Endothelial cell of umbilical vein (primary cell): Measurements from ENCODE around the gene BCS1L. TPM values are rescaled to one million over a fixed set of nuclear protein-coding genes. Genes with fewer than 3 reads are reported as not detected.
A peak's percentile ranks its signal among the peaks of the same experiment; 100 is the strongest.

Experiments
- BruUV-seq: library from RNA; stranded (reverse); fragments of 400-500 nt; replicated peaks from 2 replicates; lab custom pipeline; 2021; lab: Mats Ljungman, UMichigan
- CTCF ChIA-PET: fragments of 300-600, 350-600 bp; sonication (Branson Sonifier 250); formaldehyde crosslinking; loops from one replicate; lab custom pipeline; 2021; ENCODE audit warnings: antibody characterized with exemption, inconsistent platforms; lab: Charles Lee
- POLR2A ChIA-PET: fragments of 300-600, 350-600 bp; sonication (Branson Sonifier 250); formaldehyde crosslinking; loops from one replicate; lab custom pipeline; 2021; ENCODE audit warnings: antibody characterized with exemption, inconsistent platforms; lab: Charles Lee
- DNase-seq: peaks from one replicate; pipeline ENCODE4 v3.0.0-alpha.2; 2011; ENCODE audit warnings: low read depth, low spot score
- FAIRE-seq: peaks from 2 replicates; lab custom pipeline; 2011; peaks lifted over from hg19 to GRCh38; lab: Jason Lieb, UNC
- H2AFZ ChIP-seq: 2 replicates; pipeline ENCODE4 v1.6.0; 2012; ENCODE audit warnings: low read depth, low read length, control low read depth, inconsistent platforms
- H3K27ac ChIP-seq: 2 replicates; pipeline ENCODE4 v1.5.1; 2011; ENCODE audit warnings: low read depth, mild to moderate bottlenecking, control low read depth, low read length, moderate library complexity; ENCODE audit not compliant: insufficient read depth
- H3K27me3 ChIP-seq, 2 experiments: 2 replicates each; pipeline versions ENCODE4 v1.6.0 to v1.6.1; 2011; ENCODE audit warnings: low read length in 2 of 2, mixed read lengths in 1 of 2; ENCODE audit not compliant: control insufficient read depth in 2 of 2, insufficient read depth in 2 of 2
- H3K36me3 ChIP-seq, 2 experiments: 2 replicates in 1 of 2; 3 replicates in 1 of 2; pipeline ENCODE4 v1.5.1; 2011; ENCODE audit warnings: low read length in 2 of 2, mild to moderate bottlenecking in 1 of 2, moderate library complexity in 1 of 2; ENCODE audit not compliant: control insufficient read depth in 2 of 2, insufficient read depth in 2 of 2; ENCODE audit errors: extremely low read depth in 1 of 2
- H3K4me1 ChIP-seq: 3 replicates; pipeline ENCODE4 v1.5.1; 2011; ENCODE audit warnings: mild to moderate bottlenecking, low read length; ENCODE audit not compliant: control insufficient read depth, insufficient read depth; ENCODE audit errors: extremely low read depth
- H3K4me2 ChIP-seq: 2 replicates; pipeline ENCODE4 v1.6.1; 2011; ENCODE audit warnings: low read length, control low read depth, mixed read lengths; ENCODE audit not compliant: insufficient read depth
- H3K4me3 ChIP-seq, 3 experiments: fragments of 200-600 bp in 1 of 3; sonication (generic), shearing (Covaris generic) in 1 of 3; replicated peaks in 1 of 3; 2 replicates each; pipeline ENCODE4 v1.5.1; 2011 to 2016; ENCODE audit warnings: control low read depth in 3 of 3, low read length in 3 of 3, mild to moderate bottlenecking in 2 of 3, inconsistent platforms in 1 of 3, low read depth in 1 of 3, moderate library complexity in 1 of 3; ENCODE audit not compliant: insufficient read depth in 1 of 3
- H3K79me2 ChIP-seq: 2 replicates; pipeline ENCODE4 v1.6.0; 2012; ENCODE audit warnings: low read length, inconsistent platforms; ENCODE audit not compliant: control insufficient read depth, insufficient read depth
- H3K9ac ChIP-seq: replicated peaks from 2 replicates; pipeline ENCODE3; 2011; ENCODE audit warnings: low read length, control low read depth; ENCODE audit not compliant: insufficient read depth; ENCODE audit errors: extremely low read depth
- H3K9me1 ChIP-seq: replicated peaks from 3 replicates; pipeline ENCODE4 v1.6.0; 2011; ENCODE audit warnings: mild to moderate bottlenecking, low read length; ENCODE audit not compliant: control insufficient read depth, insufficient read depth; ENCODE audit errors: extremely low read depth
- H3K9me3 ChIP-seq: replicated peaks from 2 replicates; pipeline ENCODE4 v1.5.1; 2012; ENCODE audit warnings: low read length, inconsistent platforms; ENCODE audit not compliant: control insufficient read depth, insufficient read depth
- H4K20me1 ChIP-seq: replicated peaks from 2 replicates; pipeline ENCODE3; 2011; ENCODE audit warnings: mild to moderate bottlenecking, low read length; ENCODE audit not compliant: control insufficient read depth, insufficient read depth; ENCODE audit errors: extremely low read depth
- CTCF ChIP-seq, 2 donors: IDR thresholded peaks; 1 replicate in 1 of 2; 2 replicates in 1 of 2; pipeline ENCODE4 v1.5.1; 2011; ENCODE audit warnings: low read length in 2 of 2, mild to moderate bottlenecking in 2 of 2, moderate library complexity in 2 of 2, control low read depth in 1 of 2, inconsistent platforms in 1 of 2, low read depth in 1 of 2; ENCODE audit not compliant: insufficient read depth in 1 of 2; ENCODE audit errors: extremely low read depth in 1 of 2
- EZH2 ChIP-seq: IDR thresholded peaks from 2 replicates; pipeline ENCODE4 v1.6.1; 2012; ENCODE audit warnings: borderline replicate concordance, low read depth, mild to moderate bottlenecking, moderate library complexity, low read length, inconsistent platforms; ENCODE audit not compliant: severe bottlenecking
- FOS ChIP-seq: IDR thresholded peaks from 2 replicates; pipeline ENCODE4 v1.6.1; 2011; ENCODE audit warnings: mild to moderate bottlenecking, low read length, moderate library complexity, borderline replicate concordance; ENCODE audit not compliant: insufficient read depth
- GATA2 ChIP-seq: IDR thresholded peaks from 2 replicates; pipeline ENCODE4 v1.7.0; 2011; ENCODE audit warnings: low read depth, mild to moderate bottlenecking, moderate library complexity, mixed read lengths, low read length; ENCODE audit not compliant: insufficient read length, insufficient read depth
- JUN ChIP-seq: IDR thresholded peaks from 2 replicates; pipeline ENCODE4 v1.6.1; 2011; ENCODE audit warnings: borderline replicate concordance, low read depth; ENCODE audit not compliant: insufficient read length, insufficient read depth
- MAX ChIP-seq: IDR thresholded peaks from 2 replicates; pipeline ENCODE4 v1.6.1; 2011; ENCODE audit not compliant: insufficient read depth, insufficient read length
- MYC ChIP-seq: IDR thresholded peaks from one replicate; pipeline ENCODE4 v1.6.1; 2011; ENCODE audit warnings: mild to moderate bottlenecking, low read depth, low read length
- POLR2A ChIP-seq: IDR thresholded peaks from 2 replicates; pipeline ENCODE4 v1.6.1; 2012; ENCODE audit warnings: low read depth, mild to moderate bottlenecking, control low read depth, low read length
- POLR2AphosphoS5 ChIP-seq: IDR thresholded peaks from 2 replicates; pipeline ENCODE4 v1.6.1; 2012; ENCODE audit warnings: low read depth, mild to moderate bottlenecking, control low read depth, low read length, moderate library complexity; ENCODE audit not compliant: insufficient read depth
- dilution Hi-C: fragments of 300-500 bp; cut with MboI; formaldehyde crosslinking; loops from one replicate; pipeline ENCODE4 v1.15.0; 2019; ENCODE audit warnings: low sequenced_read_pairs; ENCODE audit not compliant: extremely low pct_ligation_motif_present
- intact Hi-C: fragments of 100-400 bp; cut with micrococcal nuclease; formaldehyde crosslinking; loops from one replicate; pipeline ENCODE4 v1.10.0; 2022
- polyA plus RNA-seq, 4 experiments: library from polyadenylated mRNA; depleted of rRNA in 3 of 4; stranded (reverse) in 3 of 4; unstranded in 1 of 4; fragments of >200 nt; gene quantifications; 2 replicates each; pipeline versions ENCODE4 v1.2.1 to v1.2.3, GENCODE V29; 2011 to 2012; ENCODE audit warnings: missing spikeins in 1 of 4
- total RNA-seq: library from RNA; stranded (reverse); gene quantifications from 2 replicates; pipeline ENCODE4 v1.2.3, GENCODE V29; 2021

The BCS1L gene
- total and polyA plus RNA-seq, 2 donors (not counting 3 experiments of a cell fraction or from before 2014, with no cell fraction given), result 57.4 to 70.3 TPM

- Histone ChIP-seq H4K20me1 (no peaks in the 10 kb centered on the region), H3K36me3 (no peaks in the 10 kb centered on the region), H3K27me3 (no peaks in the 10 kb centered on the region), H3K27ac (peak within 1 kb of the TSS; percentile 60), H3K9ac (peak within 1 kb of the TSS; percentile 87), H3K4me2 (peak within 1 kb of the TSS; percentile 94), H3K79me2 (peaks cover 39% of the 10 kb centered on the region), H3K4me3 (peak within 1 kb of the TSS; percentile 89 to 98 (median 93)), H3K9me1 (no peaks in the 10 kb centered on the region), H3K9me3 (no peaks in the 10 kb centered on the region), H2AFZ (peak within 1 kb of the TSS; percentile 96), H3K4me1 (peaks cover 14% of the 10 kb centered on the region)
- intact Hi-C loops, result loop anchor here (1.0 kb wide), 3 partner anchors 20 to 136 kb away; no protein-coding TSS in a partner anchor
- CTCF ChIA-PET, result interaction anchor here (0.6 to 3.9 kb wide), 26 partner anchors 8 to 448 kb away, joined by 3 to 45 read pairs (median 6); partner anchors contain the start of genes BCS1L, CYP27A1, PLCD4 and RNF25
- dilution Hi-C loops, result no loop called here
- peak; percentile 95 for DNase-seq
- POLR2A ChIA-PET, result interaction anchor here (1.1 kb wide), 1 partner anchor 71 kb away, joined by 3 read pairs; no protein-coding TSS in a partner anchor
- FAIRE-seq, result peak; percentile 99
- no peak for TF ChIP-seq JUN
- TF ChIP-seq POLR2A, result peak; percentile 84
- TF ChIP-seq MYC, result no peak
- TF ChIP-seq MAX, result peak; percentile 44
- TF ChIP-seq FOS, result no peak
- peak; percentile 81 to 82 for TF ChIP-seq CTCF (IDR thresholded peaks at IDR 0.05; ENCODE audit: extremely low read depth in 1 of 2, insufficient read depth in 1 of 2, low read depth in 1 of 2, low read length in 2 of 2)
- peak; percentile 81 for TF ChIP-seq POLR2AphosphoS5
- TF ChIP-seq GATA2, result no peak
- no peak for TF ChIP-seq EZH2
- BruUV-seq, result TSS peak; percentile 45
Measured at GRCh38 chr2:218710687-218711549, 51.4 kb downstream of the BCS1L start, which contains the start of gene TTLL4. Gene TTLL4, plus strand, starts transcription at chr2:218710835. Its CDS starts 26,842 bp downstream, at chr2:218737677.
